ENCODE measurements around the gene TARM1.

The TARM1 gene

GRCh38 chr19:54095136-54095858, 14.1 kb upstream of the TARM1 start:
- no peak for DNase-seq (ENCODE audit: low read depth in 1 of 2, low spot score in 1 of 2)
- in situ Hi-C loops (cut with HindIII; ENCODE audit: low pct_unique_long_range_greater_than_20kb, low sequenced_read_pairs) = no loop called here
- no peak for TF ChIP-seq JUND (IDR thresholded peaks at IDR 0.05; ENCODE audit: low read depth)

- no peak for DNase-seq (ENCODE audit: low read depth in 1 of 2, low spot score in 1 of 2)
- in situ Hi-C loops (cut with HindIII; ENCODE audit: low pct_unique_long_range_greater_than_20kb, low sequenced_read_pairs) = no loop called here
- no peak for TF ChIP-seq JUND (IDR thresholded peaks at IDR 0.05; ENCODE audit: low read depth)
Observed at GRCh38 chr19:54094426-54095000, 13.3 kb upstream of the TARM1 start.

- no peak for DNase-seq (ENCODE audit: low read depth in 1 of 2, low spot score in 1 of 2)
- in situ Hi-C loops (cut with HindIII; ENCODE audit: low pct_unique_long_range_greater_than_20kb, low sequenced_read_pairs) = no loop called here
- TF ChIP-seq JUND (IDR thresholded peaks at IDR 0.05; ENCODE audit: low read depth) = no peak
Observed at GRCh38 chr19:54084410-54084809, 3.2 kb upstream of the TARM1 start.

- TF ChIP-seq JUND (IDR thresholded peaks at IDR 0.05; ENCODE audit: low read depth) = no peak
- in situ Hi-C loops (cut with HindIII; ENCODE audit: low pct_unique_long_range_greater_than_20kb, low sequenced_read_pairs) = no loop called here
- DNase-seq (ENCODE audit: low read depth in 1 of 2, low spot score in 1 of 2) = no peak
Observed at GRCh38 chr19:54077334-54077733, 3.8 kb downstream of the TARM1 start.

DNA sequence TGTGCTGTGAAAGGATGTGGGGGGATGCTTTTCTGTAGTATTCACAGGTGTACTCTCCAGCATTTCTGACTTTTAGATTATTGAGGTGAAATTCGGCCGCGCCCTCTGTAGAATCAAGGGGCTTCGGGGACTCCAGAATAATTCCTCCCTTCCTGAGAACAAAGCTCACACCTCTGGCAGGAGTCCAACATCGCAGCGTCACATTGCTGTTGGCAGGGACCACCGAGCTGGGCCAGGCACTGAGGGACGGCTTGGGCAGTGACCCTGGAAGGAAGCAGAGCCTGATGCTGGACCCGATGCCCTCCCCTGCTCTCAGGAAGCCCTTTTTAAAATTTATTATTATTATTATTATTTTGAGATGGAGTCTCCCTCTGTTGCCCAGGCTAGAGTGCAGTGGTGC, 6.3 kb downstream of the TARM1 start:
- no peak for TF ChIP-seq JUND (IDR thresholded peaks at IDR 0.05; ENCODE audit: low read depth)
- in situ Hi-C loops (cut with HindIII; ENCODE audit: low pct_unique_long_range_greater_than_20kb, low sequenced_read_pairs) = no loop called here
- DNase-seq (ENCODE audit: low read depth in 1 of 2, low spot score in 1 of 2) = no peak

DNA sequence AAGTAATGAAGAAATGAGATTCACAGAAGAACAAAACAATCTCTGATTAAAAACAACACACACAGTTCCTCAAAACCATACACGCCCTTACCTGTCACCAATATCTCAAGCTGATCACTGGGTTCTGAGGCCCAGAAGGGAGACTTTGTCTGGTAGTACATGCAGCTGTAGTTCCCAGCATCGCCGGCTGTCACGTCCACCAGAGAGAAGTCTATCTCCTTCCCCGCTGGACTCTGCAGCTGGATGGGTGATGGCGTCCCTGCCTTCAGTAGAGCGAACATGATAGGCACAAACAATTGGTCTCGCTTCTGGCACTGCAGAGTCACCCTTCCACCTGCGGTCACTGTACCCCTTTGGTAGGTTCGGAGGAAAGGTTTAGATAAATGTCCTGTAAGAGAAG, 7.3 kb downstream of the TARM1 start:
- TF ChIP-seq JUND (IDR thresholded peaks at IDR 0.05; ENCODE audit: low read depth) = no peak
- DNase-seq (ENCODE audit: low read depth in 1 of 2, low spot score in 1 of 2) = no peak
- in situ Hi-C loops (cut with HindIII; ENCODE audit: low pct_unique_long_range_greater_than_20kb, low sequenced_read_pairs) = no loop called here

DNA sequence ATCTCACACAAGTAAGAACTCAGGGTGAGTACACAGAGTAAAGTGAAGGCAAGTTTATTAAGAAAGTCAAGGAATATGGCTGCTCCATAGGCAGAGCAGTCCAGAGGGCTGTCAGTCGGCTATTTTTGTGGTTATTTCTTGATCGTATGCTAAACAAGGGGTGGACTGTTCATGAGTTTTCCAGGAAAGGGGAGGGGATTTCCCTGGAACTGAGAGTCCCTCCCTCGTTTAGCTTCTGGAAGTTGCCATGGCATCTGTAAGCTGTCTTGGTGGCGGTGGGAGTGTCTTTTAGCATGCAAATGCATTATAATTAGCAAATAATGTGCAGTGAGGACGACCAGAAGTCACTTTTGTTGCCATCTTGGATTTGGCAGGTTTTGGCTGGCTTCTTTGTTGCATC, 11.7 kb downstream of the TARM1 start:
- TF ChIP-seq JUND (IDR thresholded peaks at IDR 0.05; ENCODE audit: low read depth) = no peak
- no peak for DNase-seq (ENCODE audit: low read depth in 1 of 2, low spot score in 1 of 2)
- in situ Hi-C loops (cut with HindIII; ENCODE audit: low pct_unique_long_range_greater_than_20kb, low sequenced_read_pairs) = no loop called here

- DNase-seq (ENCODE audit: low read depth in 1 of 2, low spot score in 1 of 2) = no peak
- in situ Hi-C loops (cut with HindIII; ENCODE audit: low pct_unique_long_range_greater_than_20kb, low sequenced_read_pairs) = no loop called here
- TF ChIP-seq JUND (IDR thresholded peaks at IDR 0.05; ENCODE audit: low read depth) = no peak
Observed at GRCh38 chr19:54063350-54064116, 17.6 kb downstream of the TARM1 start, which contains the start of gene VSTM1. VSTM1 (minus strand) TSS chr19:54063897; CDS start chr19:54063777, 120 bp downstream.

DNA sequence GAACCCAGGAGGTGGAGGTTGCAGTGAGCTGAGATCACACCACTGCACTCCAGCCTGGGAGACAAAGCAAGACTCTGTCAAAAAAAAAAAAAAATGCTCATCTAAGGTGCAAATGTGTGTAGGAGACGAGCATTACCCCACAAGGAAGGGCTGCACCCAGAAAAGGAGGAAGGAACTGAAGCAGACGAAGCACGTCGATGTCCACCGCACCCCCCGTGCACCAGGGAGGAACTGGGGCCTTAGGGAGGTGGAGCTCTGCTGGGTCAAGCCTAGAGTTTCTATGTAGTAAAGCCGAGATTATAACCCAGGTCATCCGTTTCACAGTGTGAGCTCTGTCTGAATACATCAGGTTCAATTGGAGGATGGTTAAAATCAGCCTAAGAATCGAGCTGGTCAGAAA, 18.5 kb downstream of the TARM1 start:
- no peak for TF ChIP-seq JUND (IDR thresholded peaks at IDR 0.05; ENCODE audit: low read depth)
- in situ Hi-C loops (cut with HindIII; ENCODE audit: low pct_unique_long_range_greater_than_20kb, low sequenced_read_pairs) = no loop called here
- no peak for DNase-seq (ENCODE audit: low read depth in 1 of 2, low spot score in 1 of 2)

DNA sequence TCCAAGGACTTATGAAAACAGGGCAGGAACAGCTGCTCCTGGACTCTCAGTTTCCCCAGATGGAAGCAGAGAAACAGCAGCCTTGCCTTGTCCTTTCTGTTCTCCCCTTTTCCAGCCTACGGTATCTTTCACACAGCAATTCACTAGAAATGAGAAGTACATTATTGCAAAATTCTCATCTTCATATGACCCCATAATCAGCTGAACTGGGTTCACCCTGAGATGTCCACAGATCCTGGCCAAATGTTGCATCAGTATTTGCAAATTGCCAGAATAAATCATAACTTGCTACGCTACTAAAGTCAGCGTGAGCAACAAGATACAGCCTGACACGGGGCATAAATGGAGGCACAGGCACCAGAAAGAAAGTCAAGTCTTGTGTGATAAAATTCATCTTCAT, 33.5 kb downstream of the TARM1 start:
- in situ Hi-C loops (cut with HindIII; ENCODE audit: low pct_unique_long_range_greater_than_20kb, low sequenced_read_pairs) = no loop called here
- DNase-seq (ENCODE audit: low read depth in 1 of 2, low spot score in 1 of 2) = no peak
- TF ChIP-seq JUND (IDR thresholded peaks at IDR 0.05; ENCODE audit: low read depth) = no peak

DNA sequence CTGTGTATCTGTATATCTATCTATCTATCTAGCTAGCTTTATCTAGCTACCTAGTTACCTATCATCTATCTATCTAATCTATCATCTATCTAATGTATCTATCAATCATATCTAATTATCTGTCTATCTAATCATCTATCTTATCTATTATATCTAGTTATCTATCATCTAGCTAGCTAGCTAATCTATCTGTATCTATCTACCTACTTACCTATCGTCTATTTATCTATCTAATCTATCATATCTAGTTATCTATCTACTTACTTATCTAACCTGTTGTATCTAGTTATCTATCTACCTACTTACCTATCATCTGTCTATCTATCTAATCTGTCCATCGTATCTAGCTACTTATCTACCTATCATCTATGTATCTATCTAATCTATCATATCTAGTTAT, 35.4 kb downstream of the TARM1 start:
- in situ Hi-C loops (cut with HindIII; ENCODE audit: low pct_unique_long_range_greater_than_20kb, low sequenced_read_pairs) = no loop called here
- no peak for TF ChIP-seq JUND (IDR thresholded peaks at IDR 0.05; ENCODE audit: low read depth)
- no peak for DNase-seq (ENCODE audit: low read depth in 1 of 2, low spot score in 1 of 2)

- DNase-seq (ENCODE audit: low read depth in 1 of 2, low spot score in 1 of 2) = no peak
- TF ChIP-seq JUND (IDR thresholded peaks at IDR 0.05; ENCODE audit: low read depth) = no peak
- in situ Hi-C loops (cut with HindIII; ENCODE audit: low pct_unique_long_range_greater_than_20kb, low sequenced_read_pairs) = no loop called here
Observed at GRCh38 chr19:54042989-54043388, 38.2 kb downstream of the TARM1 start.

- TF ChIP-seq JUND (IDR thresholded peaks at IDR 0.05; ENCODE audit: low read depth) = no peak
- no peak for DNase-seq (ENCODE audit: low read depth in 1 of 2, low spot score in 1 of 2)
- in situ Hi-C loops (cut with HindIII; ENCODE audit: low pct_unique_long_range_greater_than_20kb, low sequenced_read_pairs) = no loop called here
Observed at GRCh38 chr19:54041969-54042606, 39.1 kb downstream of the TARM1 start.
